NCI-H774 (cell line): ENCODE data around the gene TRIM71.
"Not testable (repeated sequence)": the region's sequence is repeated elsewhere in the genome, so short reads cannot be mapped to it uniquely, and the experiment has no call there.

Experiments
- DNase-seq: peaks from one replicate; lab custom pipeline; 2025; lab: John Stamatoyannopoulos, UW

TRIM71 gene

DNA sequence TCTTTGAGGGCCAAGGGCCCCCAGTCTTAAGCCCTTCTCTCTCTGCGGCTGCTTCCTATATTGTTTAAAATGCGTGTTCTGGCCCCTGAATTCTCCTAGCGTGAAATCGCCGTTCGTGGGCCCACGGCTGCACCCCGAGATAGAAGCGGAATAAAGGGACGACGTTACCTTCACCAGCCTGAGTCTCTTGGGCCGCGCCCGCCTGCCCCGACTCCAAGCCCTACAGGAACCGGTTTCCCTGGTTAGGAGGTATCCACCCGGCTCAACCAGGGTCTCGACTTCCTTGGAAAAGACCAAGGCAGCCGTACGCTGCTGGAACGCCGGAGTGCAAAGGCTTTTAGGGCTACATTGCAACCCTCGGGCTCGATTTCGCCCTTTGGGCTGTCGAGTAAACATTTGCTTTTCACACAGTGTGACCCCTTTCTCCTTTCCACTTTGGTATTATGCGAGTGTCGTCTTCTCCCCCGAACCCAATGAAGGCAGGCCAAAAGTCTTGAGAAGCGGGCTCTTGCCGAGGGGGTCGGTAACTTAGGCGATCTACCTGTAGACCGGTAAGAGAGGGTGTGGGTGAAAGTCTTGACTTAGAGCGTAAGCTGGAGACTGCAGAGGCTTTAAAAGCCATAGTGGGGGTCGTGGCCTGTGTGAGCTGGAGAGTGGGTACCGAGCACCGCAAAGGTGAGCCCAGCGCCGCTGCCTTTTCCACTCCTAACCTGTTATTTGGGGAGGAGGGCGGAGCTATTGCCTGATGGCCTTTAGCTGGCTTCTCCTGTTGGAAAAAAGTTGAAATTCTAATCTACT is 2.0 kb downstream of the TRIM71 start:
- DNase-seq, result no peak

DNA sequence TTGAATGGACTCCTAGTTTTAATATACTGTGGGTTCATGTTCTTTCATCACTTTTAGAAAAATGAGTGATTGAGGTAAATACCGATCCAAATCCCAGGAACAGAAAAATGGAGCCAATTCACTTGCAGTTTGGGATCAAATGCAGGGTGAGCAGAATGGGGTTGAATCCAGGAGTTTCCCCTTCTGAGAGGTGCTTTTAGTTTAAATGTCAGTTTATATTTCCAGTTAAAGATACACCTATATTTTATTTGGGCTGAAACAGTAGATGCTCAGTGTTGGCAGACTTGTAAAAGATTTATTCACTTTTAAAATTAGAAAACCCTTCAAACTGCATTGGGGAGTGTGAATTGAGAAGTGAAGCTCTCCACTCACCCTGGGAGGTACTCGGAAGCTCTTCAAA is 2.6 kb downstream of the TRIM71 start:
- no peak for DNase-seq

DNA sequence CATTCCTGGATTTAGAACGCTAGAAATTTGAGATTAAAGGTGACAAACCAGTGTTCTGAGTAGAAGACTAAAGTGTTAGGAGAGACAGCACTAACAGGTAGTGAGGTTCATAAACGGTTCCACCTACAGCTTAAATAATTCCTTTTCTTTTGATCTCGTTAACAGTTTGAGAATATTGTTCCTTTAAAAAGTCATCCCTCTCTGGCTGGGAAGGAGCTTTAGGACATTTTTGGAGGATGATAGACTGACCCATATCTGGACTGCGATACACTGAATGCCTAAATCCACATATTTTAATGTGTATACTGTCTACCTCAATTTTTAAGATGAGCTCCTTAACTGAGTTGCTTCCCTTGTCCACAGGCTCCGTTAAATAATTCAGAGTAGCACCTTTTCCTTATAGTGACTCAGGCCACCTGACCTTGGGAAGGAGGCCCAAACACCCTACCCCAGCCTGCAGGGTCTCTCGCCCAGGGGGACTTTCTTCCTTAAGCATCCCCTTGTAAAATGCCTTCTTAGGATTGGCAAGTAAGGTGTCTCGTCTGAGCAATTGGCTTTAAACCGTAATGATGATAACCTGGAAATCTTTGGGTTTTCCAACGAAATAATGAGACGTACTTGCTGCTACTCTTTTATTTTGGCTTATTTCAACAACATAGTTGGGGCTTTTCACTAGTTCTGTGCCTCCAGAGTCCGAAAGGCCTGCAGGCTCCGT is 3.3 kb downstream of the TRIM71 start:
- no peak for DNase-seq

DNA sequence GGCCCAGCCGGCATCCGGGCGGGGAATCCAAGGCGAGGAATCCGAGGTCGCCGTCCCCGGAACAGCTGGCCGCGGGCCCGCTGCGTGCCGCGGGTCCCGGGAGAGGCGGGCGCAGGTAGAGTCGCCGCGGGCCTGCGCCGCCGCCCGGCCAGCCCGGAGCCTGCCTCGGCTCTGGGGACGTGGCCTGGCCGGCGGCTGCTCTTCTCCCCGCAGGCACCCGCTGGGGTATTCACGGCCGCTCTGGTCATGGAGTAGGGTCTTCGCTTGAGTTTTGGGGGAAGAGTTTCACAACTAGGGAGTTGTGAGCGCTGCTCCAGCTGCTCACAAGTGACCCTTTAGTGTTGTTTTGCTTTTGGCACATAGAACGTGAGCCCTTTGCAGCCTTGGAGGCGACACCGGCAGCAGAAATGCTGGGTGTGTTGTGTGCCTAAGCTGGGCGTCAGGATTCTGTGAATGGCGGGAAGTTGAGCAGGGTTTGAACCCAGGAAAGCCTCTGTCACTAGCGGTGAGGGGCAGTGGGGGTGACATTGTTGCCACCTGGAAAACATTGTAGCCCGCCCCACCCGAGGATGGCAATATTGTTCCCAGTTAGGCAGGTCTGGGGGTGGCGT is 4.0 kb downstream of the TRIM71 start:
- no peak for DNase-seq

DNA sequence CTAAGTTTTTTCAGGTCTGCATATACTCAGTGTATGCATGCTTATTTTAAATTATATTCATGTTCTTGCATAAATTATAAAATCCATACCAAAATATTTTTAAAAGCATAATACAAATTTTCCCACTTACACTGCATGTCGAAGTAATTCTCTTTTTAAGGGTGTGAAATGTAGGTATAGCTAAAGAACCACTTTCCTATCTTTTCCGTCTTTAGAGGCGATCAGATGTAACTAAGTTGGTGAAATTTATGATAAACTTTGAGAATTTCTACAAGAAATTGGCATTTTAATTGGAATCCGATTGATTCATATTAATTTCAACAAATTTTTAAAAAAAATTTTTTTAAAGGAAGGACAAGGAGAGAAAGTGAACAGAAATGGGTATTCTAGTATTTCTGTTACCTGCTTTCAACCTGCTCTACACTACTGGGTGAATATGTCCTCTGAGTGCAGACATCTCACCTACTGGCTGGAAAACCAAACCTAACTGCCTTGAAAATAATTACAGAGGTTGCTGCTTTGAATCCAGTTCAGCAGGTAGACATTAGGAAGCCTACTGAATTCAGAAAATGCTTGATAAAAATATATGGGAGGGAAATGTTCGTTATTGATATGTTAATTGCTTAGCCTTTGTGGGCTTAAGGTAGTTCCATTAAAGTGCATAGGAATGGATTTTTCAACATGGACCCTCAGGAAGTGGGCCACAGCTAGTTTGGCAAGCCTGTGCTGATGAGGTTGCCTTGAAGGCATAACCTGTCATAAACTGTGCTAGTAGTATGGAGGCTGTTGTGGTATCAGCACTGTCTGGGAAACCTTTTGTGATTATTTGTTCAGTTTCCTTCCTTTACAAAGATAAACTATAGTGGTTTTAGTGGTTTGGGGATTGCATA is 5.1 kb downstream of the TRIM71 start:
- DNase-seq, result no peak

DNA sequence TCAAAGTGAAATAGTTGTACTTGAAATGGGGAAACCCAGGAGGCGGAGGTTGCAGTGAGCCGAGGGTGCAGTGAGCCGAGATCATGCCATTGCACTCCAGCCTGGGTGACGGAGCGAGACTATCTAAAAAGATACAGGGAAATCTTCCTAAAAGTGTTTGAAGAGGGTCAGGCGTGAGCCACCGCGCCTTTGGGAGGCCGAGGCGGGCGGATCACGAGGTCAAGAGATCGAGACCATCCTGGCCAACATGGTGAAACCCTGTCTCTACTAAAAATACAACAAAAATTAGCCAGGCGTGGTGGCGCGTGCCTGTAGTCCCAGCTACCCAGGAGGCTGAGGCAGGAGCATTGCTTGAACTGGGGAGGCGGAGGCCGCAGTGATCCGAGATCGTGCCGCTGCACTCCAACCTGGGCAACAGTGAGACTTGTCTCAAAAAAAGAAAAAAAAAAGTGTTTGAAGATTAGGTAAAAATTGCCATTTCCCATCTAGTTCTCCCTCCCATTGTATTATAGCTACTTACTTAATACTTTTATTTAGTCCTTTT is 5.9 kb downstream of the TRIM71 start:
- not testable (repeated sequence) for DNase-seq

DNA sequence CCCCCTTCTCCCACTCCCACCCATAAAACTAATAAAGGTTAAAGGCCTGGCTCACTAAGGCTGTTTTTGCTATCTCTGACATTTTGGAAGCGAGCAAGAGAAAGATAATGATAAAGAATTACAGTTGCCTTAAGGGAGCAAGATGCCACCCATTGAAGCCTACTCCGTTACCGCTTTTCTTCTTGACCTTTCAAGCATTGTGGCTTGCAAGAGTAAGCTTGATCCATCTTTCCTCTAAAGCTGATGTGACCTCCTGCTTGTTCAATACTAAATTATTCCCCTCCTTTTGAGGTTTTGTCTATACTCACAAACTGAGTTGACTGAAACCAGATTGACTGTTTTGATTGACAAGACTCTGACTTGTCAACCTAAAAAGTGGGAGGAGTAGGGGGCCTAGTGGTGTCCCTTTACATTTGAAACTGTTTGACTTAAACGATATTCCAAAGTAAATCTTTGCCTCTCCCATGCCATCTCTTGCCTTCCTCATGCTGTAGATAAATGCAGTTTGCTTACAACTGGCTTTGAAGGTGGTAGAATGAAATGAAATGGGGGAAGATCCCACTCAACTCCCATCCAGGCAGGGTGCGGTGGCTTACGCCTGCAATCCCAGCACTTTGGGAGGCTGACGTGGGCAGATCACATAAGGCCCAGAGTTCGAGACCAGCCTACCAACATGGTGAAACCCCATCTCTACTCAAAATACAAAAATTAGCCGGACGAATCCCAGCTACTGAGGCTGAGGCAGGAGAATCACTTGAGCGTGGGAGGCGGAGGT is 8.0 kb downstream of the TRIM71 start:
- no peak for DNase-seq

DNA sequence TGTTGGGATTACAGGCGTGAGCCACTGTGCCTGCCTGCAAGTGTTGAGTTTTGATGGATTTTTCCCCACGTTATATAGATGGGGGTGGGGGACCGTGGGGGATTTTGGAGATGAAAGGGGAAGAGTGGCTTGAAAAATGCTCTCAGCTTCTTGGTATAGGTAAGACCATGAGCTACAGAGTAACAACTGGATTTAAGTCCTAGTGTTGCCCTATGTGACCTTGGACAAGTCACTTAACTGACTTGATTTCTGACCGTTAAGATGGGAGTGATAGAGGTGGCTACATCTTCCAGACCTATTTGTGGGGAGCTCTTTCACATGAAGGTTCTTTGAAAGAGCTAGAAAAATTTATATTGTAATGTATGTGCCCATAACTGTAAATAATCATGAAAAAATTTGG is 13.3 kb downstream of the TRIM71 start:
- no peak for DNase-seq

DNA sequence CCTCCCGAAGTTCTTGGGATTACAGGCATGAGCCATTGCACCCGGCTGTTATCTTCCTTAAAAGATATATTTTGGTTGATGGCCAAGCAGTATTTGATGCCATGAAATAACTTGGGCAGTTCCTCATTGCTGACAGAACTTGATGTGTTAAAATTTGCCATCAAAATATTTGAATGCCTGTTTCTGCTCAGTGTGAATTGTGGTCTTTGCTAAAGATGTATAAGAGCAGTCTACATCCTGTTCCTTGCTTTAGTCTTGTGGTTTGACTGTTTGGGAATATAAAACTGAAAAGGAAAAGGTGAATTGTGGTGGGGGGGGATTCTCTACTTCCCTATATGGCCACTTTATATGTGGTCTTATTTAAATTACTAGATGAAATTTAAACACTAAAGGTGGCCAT is 14.0 kb downstream of the TRIM71 start:
- DNase-seq, result no peak

DNA sequence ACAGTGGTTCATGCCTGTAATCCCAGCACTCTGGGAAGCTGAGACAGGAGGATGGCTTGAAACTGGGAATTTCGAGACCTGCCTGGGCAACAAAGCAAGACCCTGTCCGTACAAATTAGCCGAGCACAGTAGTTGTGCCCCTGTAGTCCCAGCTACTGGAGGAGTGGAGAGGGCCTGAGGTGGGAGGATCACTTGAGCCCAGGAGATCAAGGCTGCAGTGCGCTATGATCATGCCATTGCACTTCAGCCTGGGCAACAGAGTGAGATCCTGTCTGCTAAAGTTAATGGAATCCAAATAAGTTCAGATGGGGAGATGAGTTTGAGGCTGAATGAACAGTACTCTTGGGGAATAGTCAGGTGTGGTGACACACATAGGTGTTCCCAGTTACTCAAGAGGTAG is 14.4 kb downstream of the TRIM71 start:
- no peak for DNase-seq

DNA sequence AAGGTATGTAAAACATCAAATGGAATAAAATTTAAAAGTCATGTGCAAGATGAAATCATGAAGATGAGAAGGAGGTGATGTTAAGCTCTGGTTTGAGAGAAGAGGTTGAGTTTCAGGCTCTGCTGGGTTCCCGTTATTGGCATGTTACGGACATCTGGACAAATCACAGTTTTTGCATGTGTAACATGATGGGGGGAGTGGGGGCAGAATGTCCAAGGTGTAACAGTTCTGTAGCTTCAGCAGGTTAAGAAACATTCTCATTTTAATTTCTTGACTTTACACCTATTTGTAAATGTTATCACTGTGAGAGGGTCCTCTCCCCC is 17.2 kb downstream of the TRIM71 start:
- no peak for DNase-seq

DNA sequence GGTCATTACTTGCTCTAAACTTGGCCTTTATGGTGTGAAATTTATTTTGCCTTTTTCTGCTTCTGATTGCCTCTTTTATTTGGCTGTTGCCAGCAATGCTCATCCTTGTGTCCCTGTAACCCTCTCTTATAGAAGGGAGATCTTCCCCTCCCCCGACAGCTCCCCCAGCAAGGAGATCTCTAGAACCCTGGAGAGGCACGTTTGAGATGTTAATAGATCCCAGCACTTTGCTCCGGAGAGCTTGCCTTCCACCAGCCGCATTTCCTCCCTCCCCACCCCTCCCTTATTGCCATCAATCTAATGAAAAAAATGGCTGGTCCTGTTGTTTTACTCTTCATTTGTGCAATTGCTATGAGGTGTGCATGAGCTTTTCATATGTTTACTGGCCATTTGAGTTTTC is 18.2 kb downstream of the TRIM71 start:
- no peak for DNase-seq

DNA sequence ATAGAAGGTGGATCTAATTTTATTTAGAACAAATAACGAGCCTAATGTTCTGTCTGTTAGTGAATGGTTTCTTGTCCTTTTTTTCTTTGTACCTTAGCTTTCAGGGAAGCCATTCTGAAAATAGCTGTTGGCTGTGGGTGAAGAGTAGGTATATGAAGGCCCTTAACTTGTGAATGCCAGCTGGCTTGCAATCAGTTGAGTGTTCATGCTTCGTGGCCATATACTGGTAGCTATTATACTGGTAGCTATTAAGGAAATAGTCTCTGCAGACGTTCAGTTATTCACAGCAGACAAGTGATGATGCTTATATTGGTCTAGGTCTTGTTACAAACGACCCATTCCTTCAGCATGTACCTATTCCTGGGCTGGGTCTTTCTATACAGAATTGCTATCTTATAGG is 18.8 kb downstream of the TRIM71 start:
- DNase-seq, result no peak

DNA sequence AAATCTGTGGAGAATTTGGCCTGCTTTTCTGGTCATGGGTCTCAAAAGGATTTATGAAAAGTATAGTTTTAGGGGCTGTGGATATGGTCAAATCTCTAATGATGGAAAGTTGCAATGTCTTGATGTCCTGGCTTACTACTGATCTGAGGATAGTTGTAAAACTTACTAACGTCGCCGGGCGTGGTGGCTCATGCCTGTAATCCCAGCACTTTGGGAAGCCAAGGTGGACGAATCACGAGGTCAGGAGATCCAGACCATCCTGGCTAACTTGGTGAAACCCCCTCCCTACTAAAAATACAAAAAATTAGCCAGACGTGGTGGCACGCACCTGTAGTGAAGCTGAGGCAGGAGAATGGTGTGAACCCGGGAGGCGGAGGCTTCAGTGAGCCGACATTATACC is 19.6 kb downstream of the TRIM71 start:
- no peak for DNase-seq

DNA sequence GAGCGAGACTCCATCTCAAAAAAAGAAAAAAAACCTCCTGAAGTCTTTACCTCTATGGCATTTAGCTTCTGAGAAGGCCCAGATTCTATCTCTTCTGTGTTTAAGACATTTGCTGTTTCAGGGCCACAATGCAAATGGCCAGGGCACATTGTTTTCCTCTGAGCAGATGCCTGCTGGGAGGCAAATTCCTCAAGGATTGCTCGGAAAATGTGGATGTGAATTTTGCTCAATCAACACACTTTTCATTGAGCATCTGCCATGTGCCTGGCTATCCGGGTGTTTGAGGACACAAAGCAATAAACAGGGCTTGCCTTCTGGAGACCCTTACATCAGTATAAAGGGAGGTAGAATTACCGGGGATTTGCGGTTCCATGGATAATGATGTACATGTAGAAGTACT is 20.0 kb downstream of the TRIM71 start:
- no peak for DNase-seq

DNA sequence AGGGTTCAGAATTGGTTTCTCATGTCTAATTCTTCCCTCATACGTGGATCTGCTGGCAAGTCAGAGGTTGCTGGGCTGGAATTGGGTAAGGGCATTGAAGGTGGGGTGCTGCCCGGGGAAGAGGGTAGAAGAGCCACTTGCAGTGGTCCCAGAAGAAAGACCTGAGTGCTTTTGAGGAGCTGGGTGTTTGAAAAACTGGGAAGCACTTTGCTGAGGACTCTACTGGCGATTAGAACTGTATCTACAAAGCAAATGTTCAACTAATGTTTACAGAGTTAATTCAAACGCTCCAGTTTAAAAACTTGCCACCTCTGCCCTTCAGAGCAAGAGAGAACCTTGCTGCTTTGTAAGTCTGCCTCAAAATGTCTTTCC is 21.9 kb downstream of the TRIM71 start:
- no peak for DNase-seq

DNA sequence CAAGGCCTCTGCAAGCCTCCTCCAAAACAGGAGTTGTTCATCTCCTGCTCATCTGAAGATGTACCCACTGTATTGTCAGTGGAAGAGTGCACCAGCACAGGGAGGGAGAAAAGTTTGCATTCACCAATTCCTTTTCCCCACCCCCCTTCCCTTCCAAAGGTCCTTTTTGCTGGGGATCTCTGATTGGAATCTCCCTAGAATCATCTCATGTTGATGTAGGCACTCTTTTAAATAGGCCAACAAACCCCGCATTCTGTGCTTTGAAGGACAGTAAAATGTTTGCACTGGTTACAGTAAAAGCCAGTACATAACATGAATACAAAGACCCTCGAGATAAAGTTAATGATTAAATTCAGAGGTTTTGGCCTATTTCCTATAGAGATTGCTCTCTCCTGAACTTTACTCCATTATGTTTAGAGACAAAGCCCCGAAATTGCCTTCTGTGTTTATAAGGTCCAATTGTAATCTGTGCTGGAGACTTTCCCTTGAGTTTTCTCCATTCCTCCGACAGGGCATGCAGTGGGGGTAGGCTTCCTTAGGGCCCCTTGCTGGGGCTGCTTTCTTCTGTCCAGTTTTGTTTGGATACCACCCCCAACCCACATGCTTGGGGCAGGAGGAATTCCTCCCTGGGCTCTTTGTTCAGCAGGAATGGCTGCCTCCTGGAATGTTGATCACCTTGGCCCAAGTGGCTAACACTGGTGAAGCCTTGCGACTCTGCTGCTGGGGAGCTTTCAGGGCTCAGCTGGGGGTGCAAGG is 22.5 kb downstream of the TRIM71 start:
- no peak for DNase-seq

DNA sequence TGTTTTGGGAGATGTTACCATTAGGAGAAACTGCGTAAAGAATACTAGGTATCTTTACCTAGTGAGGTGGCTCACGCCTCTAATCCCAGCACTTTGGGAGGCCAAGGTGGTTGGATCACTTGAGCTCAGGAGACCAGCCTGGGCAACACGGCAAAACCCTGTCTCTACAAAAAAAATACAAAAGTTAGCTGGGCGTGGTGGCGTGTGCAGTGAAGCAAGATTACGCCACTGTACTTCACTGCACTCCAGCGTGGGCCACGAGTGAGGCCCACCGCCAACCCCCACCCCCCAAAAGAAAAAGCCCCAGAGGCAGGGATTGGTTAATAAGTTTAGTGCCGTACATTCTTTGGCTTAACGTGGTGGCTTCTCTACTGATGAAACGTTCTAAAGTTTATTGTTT is 23.5 kb downstream of the TRIM71 start:
- no peak for DNase-seq

DNA sequence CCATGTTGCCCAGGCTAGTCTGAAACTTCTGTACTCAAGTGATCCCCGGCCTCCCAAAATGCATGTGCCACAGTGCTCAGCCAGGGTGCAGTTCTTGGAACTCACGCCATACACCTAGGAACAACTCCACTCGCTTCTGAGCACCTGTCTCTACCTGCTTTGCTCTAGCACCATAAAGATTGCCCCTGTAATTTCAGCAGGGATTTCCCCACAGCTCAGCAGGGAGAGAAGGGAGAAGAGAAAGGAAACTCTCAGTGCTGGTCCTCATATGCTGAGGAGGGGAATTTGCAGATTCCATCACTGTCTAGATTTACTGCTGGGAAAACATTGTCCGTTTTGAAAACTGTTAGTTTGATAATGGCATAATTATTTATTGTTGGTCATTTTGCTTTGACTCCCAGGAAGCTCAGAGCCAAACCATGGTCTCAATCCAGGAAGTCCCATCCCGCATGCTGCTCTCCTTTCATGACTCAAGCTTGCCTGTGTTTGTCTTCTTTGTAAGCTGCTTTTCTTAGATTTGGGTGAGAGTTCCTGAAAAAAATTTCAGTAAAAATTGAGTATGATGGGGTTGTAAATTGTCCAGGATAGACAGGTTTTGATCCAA is 24.2 kb downstream of the TRIM71 start:
- no peak for DNase-seq

DNA sequence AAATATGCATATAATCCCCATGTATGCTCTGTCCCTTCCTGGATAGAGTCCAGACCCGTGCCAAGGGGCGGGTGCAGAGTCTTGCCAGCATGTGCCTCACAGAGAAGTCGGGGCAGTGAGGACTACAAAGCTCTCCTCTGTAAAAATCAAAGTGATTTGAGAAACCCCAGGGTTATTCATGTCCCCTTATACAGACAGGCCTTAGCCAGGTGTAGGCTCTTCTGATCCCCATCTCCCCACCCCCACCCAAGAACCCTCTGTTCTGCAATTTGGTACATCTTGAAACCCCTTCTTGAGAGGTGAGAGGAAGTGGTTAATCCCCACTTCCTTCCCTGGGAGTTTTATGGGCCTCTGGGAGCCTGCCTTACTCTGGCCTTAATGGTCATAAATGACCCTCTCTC is 24.7 kb downstream of the TRIM71 start:
- no peak for DNase-seq
